GM23338 (cell line): ENCODE results near the gene GFER.

Source experiments
- EZH2phosphoT487 ChIP-seq: fragments of 200-600 bp; sonication (generic); IDR thresholded peaks from one replicate; pipeline ENCODE4 v1.8.1; 2018; ENCODE audit warnings: antibody characterized with exemption; ENCODE audit not compliant: unreplicated experiment
- POLR2AphosphoS5 ChIP-seq: IDR thresholded peaks from 2 replicates; pipeline ENCODE4 v1.6.1; 2016; ENCODE audit warnings: antibody characterized with exemption, low read depth
- TF ChIP-seq, protein P1 (sequence below), 2 experiments: fragments of 200-600 bp in 1 of 2; sonication (generic) in 1 of 2; conservative IDR thresholded peaks; 2 replicates each; pipeline versions ENCODE4 v1.5.1 to v1.6.1; 2016 to 2017; ENCODE audit warnings: antibody characterized with exemption in 2 of 2, low read depth in 2 of 2, mild to moderate bottlenecking in 2 of 2, moderate library complexity in 1 of 2

DNA sequence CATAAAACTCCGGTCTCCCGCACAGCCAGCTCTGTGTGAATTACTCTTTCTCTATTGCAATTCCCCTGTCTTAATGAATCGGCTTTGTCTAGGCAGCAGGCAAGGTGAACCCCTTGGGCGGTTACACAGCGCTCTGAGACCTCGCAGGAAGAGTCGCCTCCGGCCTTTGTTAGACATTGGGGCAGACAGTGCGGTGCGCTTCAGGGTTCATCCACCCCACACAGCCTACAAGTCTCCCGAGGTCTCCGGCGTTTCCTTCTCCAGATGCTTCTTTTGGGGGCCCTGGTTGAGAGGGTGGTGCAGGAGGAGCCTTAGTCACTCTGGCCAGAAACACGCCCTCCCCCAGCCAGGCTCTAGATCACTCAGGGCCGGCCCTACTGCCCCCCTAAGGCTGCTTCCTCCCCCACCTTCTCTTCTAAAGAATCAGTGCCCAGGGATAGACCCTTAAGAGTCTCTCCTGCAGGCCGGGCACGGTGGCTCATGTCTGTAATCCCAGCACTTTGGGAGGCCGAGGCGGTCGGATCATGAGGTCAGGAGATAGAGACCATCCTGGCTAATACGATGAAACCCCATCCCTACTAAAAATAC is 39.3 kb upstream of the GFER start:
- TF ChIP-seq, protein P1, sequence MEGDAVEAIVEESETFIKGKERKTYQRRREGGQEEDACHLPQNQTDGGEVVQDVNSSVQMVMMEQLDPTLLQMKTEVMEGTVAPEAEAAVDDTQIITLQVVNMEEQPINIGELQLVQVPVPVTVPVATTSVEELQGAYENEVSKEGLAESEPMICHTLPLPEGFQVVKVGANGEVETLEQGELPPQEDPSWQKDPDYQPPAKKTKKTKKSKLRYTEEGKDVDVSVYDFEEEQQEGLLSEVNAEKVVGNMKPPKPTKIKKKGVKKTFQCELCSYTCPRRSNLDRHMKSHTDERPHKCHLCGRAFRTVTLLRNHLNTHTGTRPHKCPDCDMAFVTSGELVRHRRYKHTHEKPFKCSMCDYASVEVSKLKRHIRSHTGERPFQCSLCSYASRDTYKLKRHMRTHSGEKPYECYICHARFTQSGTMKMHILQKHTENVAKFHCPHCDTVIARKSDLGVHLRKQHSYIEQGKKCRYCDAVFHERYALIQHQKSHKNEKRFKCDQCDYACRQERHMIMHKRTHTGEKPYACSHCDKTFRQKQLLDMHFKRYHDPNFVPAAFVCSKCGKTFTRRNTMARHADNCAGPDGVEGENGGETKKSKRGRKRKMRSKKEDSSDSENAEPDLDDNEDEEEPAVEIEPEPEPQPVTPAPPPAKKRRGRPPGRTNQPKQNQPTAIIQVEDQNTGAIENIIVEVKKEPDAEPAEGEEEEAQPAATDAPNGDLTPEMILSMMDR (conservative IDR thresholded peaks at IDR 0.05; ENCODE audit: low read depth in 2 of 2), result no peak
- no peak for TF ChIP-seq POLR2AphosphoS5
- no peak for TF ChIP-seq EZH2phosphoT487
